Karpas-422 (cell line): ENCODE measurements around the gene NEURL3. TPM values are rescaled to one million over a fixed set of nuclear protein-coding genes. Genes with fewer than 3 reads are reported as not detected.

Source experiments
- DNase-seq: peaks from one replicate; pipeline ENCODE4 v3.0.0-alpha.2; 2015
- H2AFZ ChIP-seq: fragments of 200-600 bp; sonication (generic); 2 replicates; pipeline ENCODE4 v1.6.1; 2014; ENCODE audit warnings: antibody characterized with exemption, low read length, mixed read lengths
- H3K27ac ChIP-seq: fragments of 200-600 bp; sonication (generic); 2 replicates; pipeline ENCODE4 v1.5.1; 2014; ENCODE audit warnings: mild to moderate bottlenecking, low read length, moderate library complexity
- H3K27me3 ChIP-seq: fragments of 200-600 bp; sonication (generic); 2 replicates; pipeline ENCODE4 v1.6.1; 2014; ENCODE audit warnings: low read length, mixed read lengths
- H3K36me3 ChIP-seq: fragments of 200-600 bp; sonication (generic); 2 replicates; pipeline ENCODE4 v1.6.1; 2014; ENCODE audit warnings: low read length, mixed read lengths; ENCODE audit not compliant: insufficient read depth
- H3K4me1 ChIP-seq: fragments of 200-600 bp; sonication (generic); 2 replicates; pipeline ENCODE4 v1.6.1; 2014; ENCODE audit warnings: mild to moderate bottlenecking, low read length, mixed read lengths
- H3K4me2 ChIP-seq: fragments of 200-600 bp; sonication (generic); 2 replicates; pipeline ENCODE4 v1.6.1; 2014; ENCODE audit warnings: low read length, low read depth, mild to moderate bottlenecking; ENCODE audit not compliant: poor library complexity, severe bottlenecking
- H3K4me3 ChIP-seq: fragments of 200-600 bp; sonication (generic); 2 replicates; pipeline ENCODE4 v1.5.1; 2014; ENCODE audit warnings: mild to moderate bottlenecking, antibody characterized with exemption, low read length, mixed read lengths
- H3K79me2 ChIP-seq: fragments of 200-600 bp; sonication (generic); 2 replicates; pipeline ENCODE4 v1.6.1; 2014; ENCODE audit warnings: mild to moderate bottlenecking, low read length, mixed read lengths
- H3K9ac ChIP-seq: fragments of 200-600 bp; sonication (generic); 2 replicates; pipeline ENCODE4 v1.6.0; 2014; ENCODE audit warnings: low read length
- H3K9me2 ChIP-seq: fragments of 200-600 bp; sonication (generic), shearing (Covaris generic); replicated peaks from 2 replicates; pipeline ENCODE4 v1.6.0; 2014; ENCODE audit warnings: mild to moderate bottlenecking, low read length, moderate library complexity; ENCODE audit not compliant: insufficient read depth
- H3K9me3 ChIP-seq: fragments of 300-700, 200-600 bp; sonication (generic); 2 replicates; pipeline ENCODE4 v1.6.1; 2014; ENCODE audit warnings: low read length, mixed read lengths
- H4K20me1 ChIP-seq: fragments of 200-600 bp; sonication (generic); 2 replicates; pipeline ENCODE4 v1.6.1; 2014; ENCODE audit warnings: mild to moderate bottlenecking, antibody characterized with exemption, low read length, low read depth; ENCODE audit not compliant: insufficient read depth
- total RNA-seq: library from RNA; depleted of rRNA; stranded (reverse); fragments of >200 nt; shearing (Covaris generic); gene quantifications from 2 replicates; pipeline ENCODE4 v1.2.3, GENCODE V29; 2014; ENCODE audit warnings: low replicate concordance

NEURL3 gene
- total RNA-seq, 1 experiment from 2014 or later, result not detected

- Histone ChIP-seq H2AFZ (no peak overlapping the region), H3K4me3 (no peak overlapping the region)
Observed at GRCh38 chr2:96507957-96508520, 2.9 kb upstream of the NEURL3 start.

GRCh38 chr2:96506907-96507240, 1.7 kb upstream of the NEURL3 start:
- DNase-seq, result no peak
- no peak overlapping the region for H2AFZ ChIP-seq
- H3K4me1 ChIP-seq, result peaks cover 20% of the 10 kb centered on the region
- no peak overlapping the region for H3K9ac ChIP-seq
- no peaks in the 10 kb centered on the region for H3K36me3 ChIP-seq
- no peak overlapping the region for H3K4me3 ChIP-seq
- no peaks in the 10 kb centered on the region for H4K20me1 ChIP-seq
- no peaks in the 10 kb centered on the region for H3K9me2 ChIP-seq
- no peaks in the 10 kb centered on the region for H3K27me3 ChIP-seq
- no peak overlapping the region for H3K27ac ChIP-seq
- no peaks in the 10 kb centered on the region for H3K79me2 ChIP-seq
- H3K4me2 ChIP-seq, result no peak overlapping the region
- H3K9me3 ChIP-seq, result no peaks in the 10 kb centered on the region

More at GRCh38 chr2:96507957-96508520, 2.9 kb upstream of the NEURL3 start:
- no peak overlapping the region for H3K27ac ChIP-seq
- H3K4me1 ChIP-seq, result peaks cover 19% of the 10 kb centered on the region
- no peaks in the 10 kb centered on the region for H4K20me1 ChIP-seq
- peak; percentile 92 for DNase-seq
- no peaks in the 10 kb centered on the region for H3K79me2 ChIP-seq
- no peak overlapping the region for H3K9ac ChIP-seq
- peak overlapping the region; percentile 30 for H3K4me2 ChIP-seq
- H3K27me3 ChIP-seq, result no peaks in the 10 kb centered on the region
- H3K36me3 ChIP-seq, result no peaks in the 10 kb centered on the region
- no peaks in the 10 kb centered on the region for H3K9me2 ChIP-seq
- H3K9me3 ChIP-seq, result no peaks in the 10 kb centered on the region

GRCh38 chr2:96506016-96506906, 1.1 kb upstream of the NEURL3 start:
- Histone ChIP-seq H3K27me3 (no peaks in the 10 kb centered on the region), H3K4me3 (no peak overlapping the region), H3K36me3 (no peaks in the 10 kb centered on the region), H2AFZ (no peak overlapping the region), H3K27ac (no peak overlapping the region), H3K4me1 (peaks cover 20% of the 10 kb centered on the region), H3K9me3 (no peaks in the 10 kb centered on the region), H3K4me2 (no peak overlapping the region), H3K9ac (no peak overlapping the region), H3K79me2 (no peaks in the 10 kb centered on the region), H3K9me2 (no peaks in the 10 kb centered on the region), H4K20me1 (no peaks in the 10 kb centered on the region)
- no peak for DNase-seq

- Histone ChIP-seq H3K4me2 (no peak overlapping the region), H2AFZ (no peak overlapping the region), H3K36me3 (no peaks in the 10 kb centered on the region), H3K9me3 (no peaks in the 10 kb centered on the region), H3K9ac (no peak overlapping the region), H3K27me3 (no peaks in the 10 kb centered on the region), H3K9me2 (no peaks in the 10 kb centered on the region), H3K27ac (no peak overlapping the region), H4K20me1 (no peaks in the 10 kb centered on the region), H3K4me3 (no peak overlapping the region), H3K79me2 (no peaks in the 10 kb centered on the region), H3K4me1 (peaks cover 9% of the 10 kb centered on the region)
- DNase-seq, result no peak
Observed at GRCh38 chr2:96503637-96504243, 1.4 kb downstream of the NEURL3 start.

GRCh38 chr2:96502891-96503636, 2.1 kb downstream of the NEURL3 start:
- no peaks in the 10 kb centered on the region for H3K9me3 ChIP-seq
- no peak overlapping the region for H2AFZ ChIP-seq
- no peak overlapping the region for H3K9ac ChIP-seq
- H3K27ac ChIP-seq, result no peak overlapping the region
- peaks cover 6% of the 10 kb centered on the region for H3K4me1 ChIP-seq
- no peaks in the 10 kb centered on the region for H3K27me3 ChIP-seq
- H4K20me1 ChIP-seq, result no peaks in the 10 kb centered on the region
- no peak overlapping the region for H3K4me3 ChIP-seq
- H3K4me2 ChIP-seq, result no peak overlapping the region
- no peak for DNase-seq
- H3K36me3 ChIP-seq, result no peaks in the 10 kb centered on the region
- no peaks in the 10 kb centered on the region for H3K9me2 ChIP-seq
- H3K79me2 ChIP-seq, result no peaks in the 10 kb centered on the region

GRCh38 chr2:96501886-96502810, 3.0 kb downstream of the NEURL3 start:
- Histone ChIP-seq H3K9me3 (no peaks in the 10 kb centered on the region), H3K27ac (no peak overlapping the region), H3K4me3 (no peak overlapping the region), H3K4me1 (peaks cover 6% of the 10 kb centered on the region), H3K9ac (no peak overlapping the region), H3K4me2 (no peak overlapping the region), H2AFZ (no peak overlapping the region), H3K9me2 (no peaks in the 10 kb centered on the region), H4K20me1 (no peaks in the 10 kb centered on the region), H3K79me2 (no peaks in the 10 kb centered on the region), H3K27me3 (no peaks in the 10 kb centered on the region), H3K36me3 (no peaks in the 10 kb centered on the region)
- no peak for DNase-seq

GRCh38 chr2:96501471-96501874, 3.7 kb downstream of the NEURL3 start:
- Histone ChIP-seq H3K27ac (no peak overlapping the region), H3K79me2 (no peaks in the 10 kb centered on the region), H4K20me1 (no peaks in the 10 kb centered on the region), H3K9me3 (no peaks in the 10 kb centered on the region), H3K27me3 (no peaks in the 10 kb centered on the region), H3K4me1 (peaks cover 6% of the 10 kb centered on the region), H3K9ac (no peak overlapping the region), H2AFZ (no peak overlapping the region), H3K4me3 (no peak overlapping the region), H3K4me2 (no peak overlapping the region), H3K9me2 (no peaks in the 10 kb centered on the region), H3K36me3 (no peaks in the 10 kb centered on the region)
- no peak for DNase-seq
